ENCODE measurements around the gene POR. TPM values are rescaled to one million over a fixed set of nuclear protein-coding genes. Genes with fewer than 3 reads are reported as not detected.

The POR gene
- total RNA-seq, 1 experiment from 2014 or later: 162 TPM

- H3K9me3 ChIP-seq: no peaks in the 10 kb centered on the region
- DNase-seq: no peak
- H3K4me1 Mint-ChIP-seq (ENCODE audit: low read depth, unreplicated experiment): peaks cover 12% of the 10 kb centered on the region
- H3K9me3 Mint-ChIP-seq (ENCODE audit: unreplicated experiment): no peaks in the 10 kb centered on the region
- H3K4me3 ChIP-seq (ENCODE audit: low read depth, low read length): no peak overlapping the region
- TF ChIP-seq CTCF (IDR thresholded peaks at IDR 0.05; ENCODE audit: insufficient read depth in 1 of 2, low read depth in 1 of 2, low read length in 1 of 2, severe bottlenecking in 1 of 2, unreplicated experiment in 1 of 2): no peak
- peak overlapping the region; percentile 16 for H3K27ac Mint-ChIP-seq (ENCODE audit: unreplicated experiment)
- peaks cover 2% of the 10 kb centered on the region; the same call in 1 of the 2 replicates for H3K36me3 ChIP-seq (ENCODE audit: control insufficient read depth, insufficient read depth, low read length)
- H3K27me3 Mint-ChIP-seq (ENCODE audit: insufficient read depth, unreplicated experiment): no peaks in the 10 kb centered on the region
- CTCF ChIA-PET: no interaction called here
- POLR2A ChIA-PET: no interaction called here
- intact Hi-C loops (cut with micrococcal nuclease; ENCODE audit: unreplicated experiment): no loop called here
- no TSS peak for BruUV-seq (replicated peaks)
- peaks cover 22% of the 10 kb centered on the region for H3K4me1 ChIP-seq
- H3K36me3 Mint-ChIP-seq (ENCODE audit: insufficient read depth, unreplicated experiment): peaks cover 42% of the 10 kb centered on the region
- no peak overlapping the region for H3K4me3 Mint-ChIP-seq (ENCODE audit: unreplicated experiment)
- H3K27me3 ChIP-seq (replicated peaks; ENCODE audit: control insufficient read depth, insufficient read depth, low read length): no peaks in the 10 kb centered on the region
Observed at GRCh38 chr7:75962607-75963380, 47.8 kb downstream of the POR start.

- intact Hi-C loops (cut with micrococcal nuclease; ENCODE audit: unreplicated experiment): no loop called here
- Mint-ChIP-seq H3K4me1 (ENCODE audit: low read depth, unreplicated experiment) (peaks cover 11% of the 10 kb centered on the region), H3K36me3 (ENCODE audit: insufficient read depth, unreplicated experiment) (peaks cover 36% of the 10 kb centered on the region), H3K4me3 (ENCODE audit: unreplicated experiment) (no peak overlapping the region), H3K27me3 (ENCODE audit: insufficient read depth, unreplicated experiment) (no peaks in the 10 kb centered on the region), H3K9me3 (ENCODE audit: unreplicated experiment) (no peaks in the 10 kb centered on the region), H3K27ac (ENCODE audit: unreplicated experiment) (peak overlapping the region; percentile 16)
- H3K36me3 ChIP-seq (ENCODE audit: control insufficient read depth, insufficient read depth, low read length): peaks cover under 1% of the 10 kb centered on the region
- peaks cover 15% of the 10 kb centered on the region for H3K4me1 ChIP-seq
- no peak overlapping the region for H3K4me3 ChIP-seq (ENCODE audit: low read depth, low read length)
- H3K9me3 ChIP-seq: no peaks in the 10 kb centered on the region
- CTCF ChIA-PET: no interaction called here
- DNase-seq: no peak
- BruUV-seq (replicated peaks): no TSS peak
- POLR2A ChIA-PET: no interaction called here
- TF ChIP-seq CTCF (IDR thresholded peaks at IDR 0.05; ENCODE audit: insufficient read depth in 1 of 2, low read depth in 1 of 2, low read length in 1 of 2, severe bottlenecking in 1 of 2, unreplicated experiment in 1 of 2): no peak
- H3K27me3 ChIP-seq (replicated peaks; ENCODE audit: control insufficient read depth, insufficient read depth, low read length): no peaks in the 10 kb centered on the region
Observed at GRCh38 chr7:75963381-75963995, 48.5 kb downstream of the POR start.

- no peak for DNase-seq
- Mint-ChIP-seq H3K36me3 (ENCODE audit: insufficient read depth, unreplicated experiment) (peaks cover 26% of the 10 kb centered on the region), H3K4me3 (ENCODE audit: unreplicated experiment) (no peak overlapping the region), H3K27me3 (ENCODE audit: insufficient read depth, unreplicated experiment) (no peaks in the 10 kb centered on the region), H3K27ac (ENCODE audit: unreplicated experiment) (no peak overlapping the region), H3K9me3 (ENCODE audit: unreplicated experiment) (no peaks in the 10 kb centered on the region), H3K4me1 (ENCODE audit: low read depth, unreplicated experiment) (peaks cover 15% of the 10 kb centered on the region)
- no peaks in the 10 kb centered on the region for H3K27me3 ChIP-seq (replicated peaks; ENCODE audit: control insufficient read depth, insufficient read depth, low read length)
- no peaks in the 10 kb centered on the region for H3K4me1 ChIP-seq
- POLR2A ChIA-PET: no interaction called here
- CTCF ChIA-PET: interaction anchor here (1.3 kb wide), 1 partner anchor 99 kb away, joined by 3 read pairs; no protein-coding TSS in a partner anchor
- no peaks in the 10 kb centered on the region; the same call in none of the 2 replicates for H3K36me3 ChIP-seq (ENCODE audit: control insufficient read depth, insufficient read depth, low read length)
- intact Hi-C loops (cut with micrococcal nuclease; ENCODE audit: unreplicated experiment): no loop called here
- no peak overlapping the region for H3K4me3 ChIP-seq (ENCODE audit: low read depth, low read length)
- no peak for TF ChIP-seq CTCF (IDR thresholded peaks at IDR 0.05; ENCODE audit: insufficient read depth in 1 of 2, low read depth in 1 of 2, low read length in 1 of 2, severe bottlenecking in 1 of 2, unreplicated experiment in 1 of 2)
- no TSS peak for BruUV-seq (replicated peaks)
- H3K9me3 ChIP-seq: no peaks in the 10 kb centered on the region
Observed at GRCh38 chr7:75965617-75966016, 50.7 kb downstream of the POR start.

Data from Caco-2 (cell line).